ENCODE measurements around the gene NR2E1.

NR2E1 gene

GRCh38 chr6:108120311-108120710 is 45.5 kb upstream of the NR2E1 start:
- no peak for TF ChIP-seq CTCF (IDR thresholded peaks at IDR 0.05; ENCODE audit: extremely low read depth, missing control alignments)

GRCh38 chr6:108121612-108122011 is 44.2 kb upstream of the NR2E1 start:
- DNase-seq (ENCODE audit: low spot score), result no peak
- no peak for TF ChIP-seq CTCF (IDR thresholded peaks at IDR 0.05; ENCODE audit: extremely low read depth, missing control alignments)

More at GRCh38 chr6:108120311-108120710, 45.5 kb upstream of the NR2E1 start:
- DNase-seq (ENCODE audit: low spot score), result no peak

GRCh38 chr6:108123481-108123929 is 42.3 kb upstream of the NR2E1 start:
- no peak for TF ChIP-seq CTCF (IDR thresholded peaks at IDR 0.05; ENCODE audit: extremely low read depth, missing control alignments)

GRCh38 chr6:108123946-108124345 is 41.9 kb upstream of the NR2E1 start:
- TF ChIP-seq CTCF (IDR thresholded peaks at IDR 0.05; ENCODE audit: extremely low read depth, missing control alignments), result no peak
- DNase-seq (ENCODE audit: low spot score), result no peak

More at GRCh38 chr6:108123481-108123929, 42.3 kb upstream of the NR2E1 start:
- no peak for DNase-seq (ENCODE audit: low spot score)

- no peak for DNase-seq (ENCODE audit: low spot score)
- TF ChIP-seq CTCF (IDR thresholded peaks at IDR 0.05; ENCODE audit: extremely low read depth, missing control alignments), result no peak
Observed at GRCh38 chr6:108127056-108127455, 38.8 kb upstream of the NR2E1 start.

GRCh38 chr6:108127826-108128225 is 38.0 kb upstream of the NR2E1 start:
- no peak for DNase-seq (ENCODE audit: low spot score)
- TF ChIP-seq CTCF (IDR thresholded peaks at IDR 0.05; ENCODE audit: extremely low read depth, missing control alignments), result no peak

GRCh38 chr6:108130262-108130661 is 35.6 kb upstream of the NR2E1 start:
- TF ChIP-seq CTCF (IDR thresholded peaks at IDR 0.05; ENCODE audit: extremely low read depth, missing control alignments), result no peak
- no peak for DNase-seq (ENCODE audit: low spot score)

Data from GM20000 (cell line).